Hepatocyte (in vitro differentiated cells): ENCODE data around the gene CD28. TPM values are rescaled to one million over a fixed set of nuclear protein-coding genes. Genes with fewer than 3 reads are reported as not detected.
"Not testable (repeated sequence)": the region's sequence is repeated elsewhere in the genome, so short reads cannot be mapped to it uniquely, and the experiment has no call there.

ENCODE experiments used
- DNase-seq: peaks from one replicate; pipeline ENCODE4 v3.0.0-alpha.2; 2016; ENCODE audit warnings: low spot score
- H2AFZ ChIP-seq: fragments of 200-600 bp; sonication (generic); 2 replicates; pipeline ENCODE4 v1.6.0; 2016; ENCODE audit warnings: antibody characterized with exemption, mild to moderate bottlenecking
- H3K27ac ChIP-seq: fragments of 200-600 bp; sonication (generic); 2 replicates; pipeline ENCODE4 v1.5.1; 2016; ENCODE audit warnings: mild to moderate bottlenecking
- H3K27me3 ChIP-seq: fragments of 200-600 bp; sonication (generic); 2 replicates; pipeline ENCODE4 v1.6.1; 2016
- H3K36me3 ChIP-seq: fragments of 200-600 bp; sonication (generic); replicated peaks from 2 replicates; pipeline ENCODE4 v1.5.1; 2016; ENCODE audit warnings: low read depth; ENCODE audit not compliant: insufficient read depth
- H3K4me1 ChIP-seq: fragments of 200-600 bp; sonication (generic); 2 replicates; pipeline ENCODE4 v1.5.1; 2016; ENCODE audit warnings: mild to moderate bottlenecking, moderate library complexity; ENCODE audit not compliant: insufficient read depth
- H3K4me2 ChIP-seq: fragments of 200-600 bp; sonication (generic); 2 replicates; pipeline ENCODE4 v1.6.0; 2016
- H3K4me3 ChIP-seq: fragments of 200-600 bp; sonication (generic); 2 replicates; pipeline ENCODE4 v1.5.1; 2016; ENCODE audit warnings: mild to moderate bottlenecking
- H3K79me2 ChIP-seq: fragments of 200-600 bp; sonication (generic); 2 replicates; pipeline ENCODE4 v1.6.0; 2017; ENCODE audit warnings: mild to moderate bottlenecking
- H3K9me2 ChIP-seq: fragments of 200-600 bp; sonication (generic); replicated peaks from 2 replicates; pipeline ENCODE4 v1.6.0; 2017; ENCODE audit warnings: mild to moderate bottlenecking; ENCODE audit not compliant: insufficient read depth
- H3K9me3 ChIP-seq: fragments of 200-600 bp; sonication (generic); 2 replicates; pipeline ENCODE4 v1.5.1; 2016; ENCODE audit warnings: low read depth, mild to moderate bottlenecking
- H4K20me1 ChIP-seq: fragments of 200-600 bp; sonication (generic); 2 replicates; pipeline ENCODE4 v1.6.0; 2016; ENCODE audit warnings: mild to moderate bottlenecking; ENCODE audit not compliant: insufficient read depth, poor library complexity, severe bottlenecking
- EZH2 ChIP-seq: fragments of 200-600 bp; sonication (generic); IDR thresholded peaks from 2 replicates; pipeline ENCODE4 v1.6.1; 2016; ENCODE audit warnings: antibody characterized with exemption, mild to moderate bottlenecking, borderline replicate concordance
- EZH2phosphoT487 ChIP-seq: fragments of 200-600 bp; sonication (generic); IDR thresholded peaks from one replicate; pipeline ENCODE4 v1.6.1; 2018; ENCODE audit warnings: antibody characterized with exemption, mild to moderate bottlenecking, low read depth, moderate library complexity; ENCODE audit not compliant: unreplicated experiment, severe bottlenecking
- WGBS: methylation state at CpG from one replicate; pipeline ENCODE4 v1.1.6; 2016; ENCODE audit warnings: low lambda C conversion rate; ENCODE audit errors: missing lambda C conversion rate; 5-methylcytosine and 5-hydroxymethylcytosine counted together
- polyA plus RNA-seq: library from polyadenylated mRNA; unstranded; fragments of >200 nt; fragmentation: Nextera tagmentation; extraction: Ambion mirVana; gene quantifications from 2 replicates; pipeline ENCODE4 v1.2.1, GENCODE V29; 2016
- total RNA-seq: library from RNA; depleted of rRNA; stranded (reverse); fragments of >200 nt; gene quantifications from 2 replicates; pipeline ENCODE4 v1.2.3, GENCODE V29; 2014
- TF ChIP-seq, protein P1 (sequence below): fragments of 200-600 bp; sonication (generic); IDR thresholded peaks from 2 replicates; pipeline ENCODE4 v1.5.1; 2016; ENCODE audit warnings: antibody characterized with exemption, mild to moderate bottlenecking; ENCODE audit not compliant: poor library complexity

The CD28 gene
- total and polyA plus RNA-seq, 2 experiments from 2014 or later = not detected

DNA sequence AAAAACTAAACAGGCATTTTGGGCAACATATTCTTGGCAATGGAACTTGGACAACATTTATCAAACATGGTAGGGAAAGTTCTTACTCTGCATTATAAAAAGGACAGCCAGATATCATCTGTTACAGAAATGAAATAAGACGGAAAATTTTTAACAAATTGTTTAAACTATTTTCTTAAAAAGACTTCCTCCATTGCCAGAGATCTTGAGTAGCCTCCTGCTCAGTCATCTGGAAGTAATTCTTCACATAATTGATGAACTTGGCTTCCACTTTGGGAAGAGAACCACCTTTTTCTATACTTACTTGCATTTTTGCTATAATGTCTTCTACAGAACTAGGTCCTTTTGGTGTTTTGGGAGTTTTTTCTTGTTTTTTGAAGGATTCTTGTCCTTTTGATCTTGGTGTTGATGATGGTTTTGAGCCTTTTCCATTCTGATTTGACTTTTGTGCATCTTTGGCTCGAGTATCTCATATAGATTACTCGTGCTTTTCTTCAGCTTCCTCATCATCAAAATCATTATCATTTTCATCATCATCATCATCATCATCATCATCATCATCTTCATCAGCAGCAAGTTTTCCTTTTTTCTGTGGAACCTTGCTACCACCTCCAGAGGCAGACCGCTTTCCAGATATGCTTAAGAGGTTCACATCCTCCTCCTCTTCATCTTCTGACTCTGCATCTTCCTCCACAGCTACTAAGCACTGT is 66.2 kb downstream of the CD28 start:
- no peaks in the 10 kb centered on the region for H3K9me3 ChIP-seq
- no peak for DNase-seq
- H3K4me2 ChIP-seq = no peak overlapping the region
- TF ChIP-seq EZH2phosphoT487 = no peak
- no peak for TF ChIP-seq EZH2
- TF ChIP-seq, protein P1, sequence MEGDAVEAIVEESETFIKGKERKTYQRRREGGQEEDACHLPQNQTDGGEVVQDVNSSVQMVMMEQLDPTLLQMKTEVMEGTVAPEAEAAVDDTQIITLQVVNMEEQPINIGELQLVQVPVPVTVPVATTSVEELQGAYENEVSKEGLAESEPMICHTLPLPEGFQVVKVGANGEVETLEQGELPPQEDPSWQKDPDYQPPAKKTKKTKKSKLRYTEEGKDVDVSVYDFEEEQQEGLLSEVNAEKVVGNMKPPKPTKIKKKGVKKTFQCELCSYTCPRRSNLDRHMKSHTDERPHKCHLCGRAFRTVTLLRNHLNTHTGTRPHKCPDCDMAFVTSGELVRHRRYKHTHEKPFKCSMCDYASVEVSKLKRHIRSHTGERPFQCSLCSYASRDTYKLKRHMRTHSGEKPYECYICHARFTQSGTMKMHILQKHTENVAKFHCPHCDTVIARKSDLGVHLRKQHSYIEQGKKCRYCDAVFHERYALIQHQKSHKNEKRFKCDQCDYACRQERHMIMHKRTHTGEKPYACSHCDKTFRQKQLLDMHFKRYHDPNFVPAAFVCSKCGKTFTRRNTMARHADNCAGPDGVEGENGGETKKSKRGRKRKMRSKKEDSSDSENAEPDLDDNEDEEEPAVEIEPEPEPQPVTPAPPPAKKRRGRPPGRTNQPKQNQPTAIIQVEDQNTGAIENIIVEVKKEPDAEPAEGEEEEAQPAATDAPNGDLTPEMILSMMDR = no peak
- no peaks in the 10 kb centered on the region for H3K9me2 ChIP-seq
- 93% methylated on average over 4 of the region's 4 CpGs for WGBS
- H3K27ac ChIP-seq = no peak overlapping the region
- no peaks in the 10 kb centered on the region for H3K36me3 ChIP-seq
- H3K4me3 ChIP-seq = no peak overlapping the region
- no peak overlapping the region for H2AFZ ChIP-seq
- no peaks in the 10 kb centered on the region for H3K4me1 ChIP-seq
- no peaks in the 10 kb centered on the region for H3K79me2 ChIP-seq
- H3K27me3 ChIP-seq = no peaks in the 10 kb centered on the region
- no peaks in the 10 kb centered on the region for H4K20me1 ChIP-seq

- no peak for TF ChIP-seq EZH2phosphoT487
- no peak for TF ChIP-seq EZH2
- TF ChIP-seq, protein P1 = no peak
- Histone ChIP-seq H3K9me3 (no peaks in the 10 kb centered on the region), H3K4me1 (no peaks in the 10 kb centered on the region), H3K9me2 (no peaks in the 10 kb centered on the region), H3K36me3 (no peaks in the 10 kb centered on the region), H3K4me2 (no peak overlapping the region), H3K27me3 (no peaks in the 10 kb centered on the region), H2AFZ (no peak overlapping the region), H4K20me1 (no peaks in the 10 kb centered on the region), H3K79me2 (no peaks in the 10 kb centered on the region), H3K27ac (no peak overlapping the region), H3K4me3 (no peak overlapping the region)
- 81% methylated on average over 9 of the region's 9 CpGs for WGBS
- no peak for DNase-seq
Observed at GRCh38 chr2:203774760-203775159, 68.3 kb downstream of the CD28 start.

DNA sequence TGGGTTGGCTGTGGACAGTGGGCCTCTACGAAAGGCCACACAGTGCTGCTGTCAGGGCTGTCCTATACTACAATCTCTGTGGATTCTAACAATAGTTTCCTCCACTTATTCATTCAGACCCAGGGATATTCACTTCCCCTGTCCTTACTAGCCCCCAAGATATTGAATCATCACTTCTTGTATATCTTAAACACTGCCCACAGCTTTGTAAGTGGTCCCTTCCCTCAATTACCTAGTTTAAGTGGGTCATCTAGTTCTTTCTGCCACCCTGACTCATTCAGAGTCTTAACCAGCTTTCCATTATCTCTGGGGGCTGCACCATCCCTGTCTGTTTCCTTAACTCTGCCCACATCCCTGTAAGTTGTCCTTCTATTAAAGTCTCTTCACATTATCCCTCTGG is 69.2 kb downstream of the CD28 start:
- Histone ChIP-seq H3K36me3 (no peaks in the 10 kb centered on the region), H3K27me3 (no peaks in the 10 kb centered on the region), H4K20me1 (no peaks in the 10 kb centered on the region), H3K27ac (no peak overlapping the region), H3K9me3 (no peaks in the 10 kb centered on the region), H3K4me3 (no peak overlapping the region), H3K4me1 (no peaks in the 10 kb centered on the region), H3K9me2 (no peaks in the 10 kb centered on the region), H3K4me2 (no peak overlapping the region), H3K79me2 (no peaks in the 10 kb centered on the region), H2AFZ (no peak overlapping the region)
- WGBS = 89% methylated on average over 1 of the region's 1 CpG
- DNase-seq = no peak
- TF ChIP-seq, protein P1 = no peak
- TF ChIP-seq EZH2phosphoT487 = no peak
- TF ChIP-seq EZH2 = no peak

- peaks cover 4% of the 10 kb centered on the region for H3K4me1 ChIP-seq
- TF ChIP-seq, protein P1 = no peak
- TF ChIP-seq EZH2phosphoT487 (no peak), EZH2 (no peak)
- no peak overlapping the region for H3K27ac ChIP-seq
Observed at GRCh38 chr2:203777030-203777429, 70.6 kb downstream of the CD28 start.

DNA sequence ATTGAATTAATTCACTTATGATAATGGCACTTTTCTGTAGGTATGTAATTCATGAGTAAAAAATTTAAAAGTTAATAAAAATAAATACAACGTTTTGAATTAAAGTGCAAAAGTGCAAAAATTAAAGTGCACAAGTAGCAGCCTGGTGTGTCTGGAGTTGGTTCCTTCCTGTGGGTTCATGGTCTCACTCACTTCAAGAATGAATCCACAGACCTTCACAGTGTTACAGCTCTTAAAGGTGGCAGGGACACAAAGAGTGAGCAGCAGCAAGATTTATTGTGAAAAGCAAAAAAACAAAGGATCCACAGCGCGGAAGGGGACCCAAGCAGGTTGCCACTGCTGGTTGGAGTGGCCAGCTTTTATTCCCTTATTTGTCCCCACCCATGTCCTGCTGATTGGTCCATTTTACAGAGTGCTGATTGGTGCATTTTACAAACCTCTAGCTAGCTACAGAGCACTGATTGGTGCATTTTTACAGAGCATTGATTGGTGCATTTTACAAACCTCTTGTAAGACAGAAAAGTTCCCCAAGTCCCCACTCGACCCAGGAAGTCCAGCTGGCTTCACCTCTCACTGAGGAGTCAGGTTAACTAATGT is 73.1 kb downstream of the CD28 start:
- not testable (repeated sequence) for H3K27ac ChIP-seq, H3K9me3 ChIP-seq, H3K79me2 ChIP-seq, DNase-seq, H3K9me2 ChIP-seq, H2AFZ ChIP-seq, H3K36me3 ChIP-seq, H3K27me3 ChIP-seq, H3K4me2 ChIP-seq, H4K20me1 ChIP-seq, H3K4me3 ChIP-seq
- 90% methylated on average over 4 of the region's 4 CpGs for WGBS
- peaks cover 19% of the 10 kb centered on the region for H3K4me1 ChIP-seq

More at GRCh38 chr2:203777030-203777429, 70.6 kb downstream of the CD28 start:
- Histone ChIP-seq H3K9me2 (no peaks in the 10 kb centered on the region), H3K9me3 (no peaks in the 10 kb centered on the region), H3K36me3 (no peaks in the 10 kb centered on the region), H3K27me3 (no peaks in the 10 kb centered on the region), H3K79me2 (no peaks in the 10 kb centered on the region), H3K4me3 (no peak overlapping the region), H2AFZ (no peak overlapping the region), H4K20me1 (no peaks in the 10 kb centered on the region), H3K4me2 (no peak overlapping the region)
- WGBS = 78% methylated on average over 5 of the region's 5 CpGs
- no peak for DNase-seq
